ENCODE data around the gene SEC24C.
"Not testable (repeated sequence)": the region's sequence is repeated elsewhere in the genome, so short reads cannot be mapped to it uniquely, and the experiment has no call there.

SEC24C gene

GRCh38 chr10:73732931-73733623, 11.1 kb upstream of the SEC24C start:
- DNase-seq: no peak

GRCh38 chr10:73734028-73734720, 10.0 kb upstream of the SEC24C start:
- no peak for DNase-seq

GRCh38 chr10:73734796-73735305, 9.3 kb upstream of the SEC24C start:
- no peak for DNase-seq

GRCh38 chr10:73740501-73741254, 3.5 kb upstream of the SEC24C start:
- not testable (repeated sequence) for DNase-seq

- no peak for DNase-seq
Measured at GRCh38 chr10:73742454-73742734, 1.8 kb upstream of the SEC24C start.

- no peak for DNase-seq
Measured at GRCh38 chr10:73743327-73743904, 756 bp upstream of the SEC24C start.

GRCh38 chr10:73744664-73744975, 448 bp downstream of the SEC24C start:
- DNase-seq: peak; percentile 30

GRCh38 chr10:73746721-73747120, 2.5 kb downstream of the SEC24C start:
- no peak for DNase-seq

GRCh38 chr10:73750819-73751218, 6.6 kb downstream of the SEC24C start:
- no peak for DNase-seq

- no peak for DNase-seq
Measured at GRCh38 chr10:73756183-73756582, 12.0 kb downstream of the SEC24C start.

- no peak for DNase-seq
Measured at GRCh38 chr10:73758704-73759511, 14.7 kb downstream of the SEC24C start.

GRCh38 chr10:73759512-73760115, 15.4 kb downstream of the SEC24C start:
- DNase-seq: no peak

GRCh38 chr10:73761781-73762180, 17.6 kb downstream of the SEC24C start:
- DNase-seq: no peak

- no peak for DNase-seq
Measured at GRCh38 chr10:73762915-73763314, 18.7 kb downstream of the SEC24C start.

GRCh38 chr10:73763343-73763742, 19.2 kb downstream of the SEC24C start:
- DNase-seq: no peak

GRCh38 chr10:73765066-73765465, 20.9 kb downstream of the SEC24C start:
- DNase-seq: no peak

- no peak for DNase-seq
Measured at GRCh38 chr10:73768881-73769280, 24.7 kb downstream of the SEC24C start.

GRCh38 chr10:73769396-73769795, 25.2 kb downstream of the SEC24C start:
- no peak for DNase-seq

- DNase-seq: peak; percentile 51
Measured at GRCh38 chr10:73771722-73772280, 27.6 kb downstream of the SEC24C start.

- peak; percentile 70 for DNase-seq
Measured at GRCh38 chr10:73772281-73773151, 28.3 kb downstream of the SEC24C start.
